IMR-90 (cell line): ENCODE results near the gene ACBD3. TPM values are rescaled to one million over a fixed set of nuclear protein-coding genes. Genes with fewer than 3 reads are reported as not detected.

Source experiments
- ATAC-seq: fragments of 200-7000 bp; cut with Tn5 transposase; 2 replicates; pipeline ENCODE4 v1.9.1; 2020; ENCODE audit warnings: low read depth, mild to moderate bottlenecking, moderate library complexity
- BruUV-seq: library from RNA; stranded (reverse); fragments of 400-500 nt; replicated peaks from 2 replicates; lab custom pipeline; 2021; lab: Mats Ljungman, UMichigan
- CTCF ChIA-PET: fragments of 300-600 bp; formaldehyde crosslinking; extraction: SDS; loops from one replicate; lab custom pipeline; 2021; ENCODE audit warnings: antibody characterized with exemption; lab: Yijun Ruan, JAX
- POLR2A ChIA-PET: fragments of 300-600 bp; sonication (Branson Sonifier 250); formaldehyde crosslinking; loops from one replicate; lab custom pipeline; 2022; ENCODE audit warnings: antibody characterized with exemption; ENCODE audit not compliant: unreplicated experiment; lab: Charles Lee
- DNase-seq: peaks from one replicate; pipeline ENCODE4 v3.0.0; 2013
- H2AFZ ChIP-seq: replicated peaks from 2 replicates; pipeline ENCODE3; 2013; ENCODE audit warnings: low read length, mild to moderate bottlenecking; ENCODE audit not compliant: poor library complexity
- H2AK5ac ChIP-seq: 2 replicates; pipeline ENCODE4 v1.6.1; 2013; ENCODE audit warnings: low read depth, low read length, inconsistent platforms
- H2AK9ac ChIP-seq: replicated peaks from 2 replicates; pipeline ENCODE3; 2013; ENCODE audit warnings: mild to moderate bottlenecking, low read depth, low read length, moderate library complexity; ENCODE audit not compliant: poor library complexity
- H2BK120ac ChIP-seq: 2 replicates; pipeline ENCODE4 v1.6.1; 2013; ENCODE audit warnings: low read depth, low read length, inconsistent platforms
- H2BK15ac ChIP-seq: 3 replicates; pipeline ENCODE4 v1.6.1; 2013; ENCODE audit warnings: low read depth, low read length, inconsistent platforms
- H2BK20ac ChIP-seq: 2 replicates; pipeline ENCODE4 v1.6.1; 2013; ENCODE audit warnings: low read depth, mild to moderate bottlenecking, inconsistent platforms, low read length, moderate library complexity
- H2BK5ac ChIP-seq: 2 replicates; pipeline ENCODE4 v1.6.1; 2013; ENCODE audit warnings: mild to moderate bottlenecking, low read depth, low read length, inconsistent platforms; ENCODE audit not compliant: poor library complexity, severe bottlenecking
- H3K14ac ChIP-seq: replicated peaks from 2 replicates; pipeline ENCODE4 v1.6.1; 2013; ENCODE audit warnings: low read depth, low read length, inconsistent platforms
- H3K18ac ChIP-seq: 2 replicates; pipeline ENCODE4 v1.6.1; 2013; ENCODE audit warnings: low read depth, low read length, control low read depth
- H3K23ac ChIP-seq: 2 replicates; pipeline ENCODE4 v1.6.1; 2013; ENCODE audit warnings: low read depth, low read length, inconsistent platforms
- H3K27ac ChIP-seq: 2 replicates; pipeline ENCODE4 v1.5.1; 2013; ENCODE audit warnings: mild to moderate bottlenecking, control low read depth, low read length; ENCODE audit not compliant: insufficient read depth
- H3K27me3 ChIP-seq: 2 replicates; pipeline ENCODE4 v1.6.1; 2013; ENCODE audit warnings: low read length; ENCODE audit not compliant: control insufficient read depth, insufficient read depth
- H3K36me3 ChIP-seq: 2 replicates; pipeline ENCODE4 v1.6.1; 2013; ENCODE audit warnings: low read length, mixed read lengths; ENCODE audit not compliant: control insufficient read depth, insufficient read depth
- H3K4ac ChIP-seq: 2 replicates; pipeline ENCODE4 v1.6.1; 2013; ENCODE audit warnings: low read depth, low read length, inconsistent platforms
- H3K4me1 ChIP-seq: 2 replicates; pipeline ENCODE4 v1.6.1; 2013; ENCODE audit warnings: low read length, mixed read lengths; ENCODE audit not compliant: control insufficient read depth, insufficient read depth
- H3K4me2 ChIP-seq: 2 replicates; pipeline ENCODE4 v1.6.1; 2013; ENCODE audit warnings: low read depth, mild to moderate bottlenecking, control low read depth, low read length, moderate library complexity
- H3K4me3 ChIP-seq: 2 replicates; pipeline ENCODE4 v1.5.1; 2013; ENCODE audit warnings: low read depth, mild to moderate bottlenecking, control low read depth, low read length, moderate library complexity; ENCODE audit not compliant: insufficient read depth
- H3K56ac ChIP-seq: 2 replicates; pipeline ENCODE4 v1.6.1; 2013; ENCODE audit warnings: low read length, inconsistent platforms; ENCODE audit not compliant: insufficient read depth; ENCODE audit errors: extremely low read depth
- H3K79me1 ChIP-seq, 2 experiments: 2 replicates each; pipeline ENCODE4 v1.6.1; 2013; ENCODE audit warnings: low read length in 2 of 2, inconsistent platforms in 1 of 2, low read depth in 1 of 2
- H3K9ac ChIP-seq: 2 replicates; pipeline ENCODE4 v1.6.1; 2013; ENCODE audit warnings: low read depth, low read length, control low read depth
- H3K9me1 ChIP-seq: 2 replicates; pipeline ENCODE4 v1.6.1; 2013; ENCODE audit warnings: low read length, inconsistent platforms; ENCODE audit not compliant: insufficient read depth
- H3K9me3 ChIP-seq: 2 replicates; pipeline ENCODE4 v1.6.1; 2013; ENCODE audit warnings: low read length; ENCODE audit not compliant: control insufficient read depth, insufficient read depth
- H4K20me1 ChIP-seq: 2 replicates; pipeline ENCODE4 v1.6.1; 2013; ENCODE audit warnings: low read length, inconsistent platforms; ENCODE audit not compliant: insufficient read depth
- H4K5ac ChIP-seq: 2 replicates; pipeline ENCODE4 v1.6.1; 2013; ENCODE audit warnings: mild to moderate bottlenecking, low read depth, low read length, control low read depth
- H4K8ac ChIP-seq, 2 experiments: 2 replicates each; pipeline ENCODE4 v1.6.1; 2013; ENCODE audit warnings: low read depth in 2 of 2, low read length in 2 of 2, control low read depth in 1 of 2, inconsistent platforms in 1 of 2
- H4K91ac ChIP-seq: 2 replicates; pipeline ENCODE4 v1.6.1; 2013; ENCODE audit warnings: low read depth, low read length, inconsistent platforms; ENCODE audit not compliant: insufficient read depth
- CHD1 ChIP-seq: IDR thresholded peaks from 2 replicates; pipeline ENCODE4 v1.6.1; 2012; ENCODE audit warnings: low read depth, low read length, improper control_type of control experiment
- FOS ChIP-seq: fragments of 150-350 bp; IDR thresholded peaks from 2 replicates; pipeline ENCODE4 v1.6.1; 2016; ENCODE audit warnings: low read depth, low read length
- MAZ ChIP-seq: IDR thresholded peaks from 2 replicates; pipeline ENCODE4 v1.6.1; 2012; ENCODE audit warnings: low read depth, mild to moderate bottlenecking, low read length, improper control_type of control experiment, moderate library complexity, borderline replicate concordance
- RAD21 ChIP-seq: IDR thresholded peaks from 2 replicates; pipeline ENCODE4 v1.6.1; 2012; ENCODE audit warnings: low read length, improper control_type of control experiment
- WGBS, 2 experiments: methylation state at CpG; one replicate each; pipeline versions ENCODE4 v1.1.5 to v1.1.7; 2013; ENCODE audit warnings: missing lambda C conversion rate in 2 of 2; ENCODE audit not compliant: insufficient read length in 1 of 2; ENCODE audit errors: extremely low coverage in 2 of 2; 5-methylcytosine and 5-hydroxymethylcytosine counted together
- dilution Hi-C: fragments of 300-500 bp; cut with HindIII; formaldehyde crosslinking; loops from one replicate; pipeline ENCODE4 v1.14.3; 2018; ENCODE audit warnings: low sequenced_read_pairs; ENCODE audit not compliant: unreplicated experiment
- in situ Hi-C: fragments of 300-500 bp; cut with MboI; formaldehyde crosslinking; loops from 3 replicates; pipeline ENCODE4 v1.14.3; 2019; ENCODE audit warnings: low sequenced_read_pairs, inconsistent platforms, mixed read lengths
- intact Hi-C: fragments of 100-400 bp; cut with micrococcal nuclease; formaldehyde crosslinking; loops from 2 replicates; pipeline ENCODE4 v1.10.0; 2022
- polyA plus RNA-seq, 3 experiments: library from polyadenylated mRNA; depleted of rRNA; stranded (reverse); fragments of >200 nt; gene quantifications; 2 replicates each; pipeline ENCODE4 v1.2.3, GENCODE V29; 2012; ENCODE audit warnings: low replicate concordance in 1 of 3
- total RNA-seq: library from RNA; depleted of rRNA; stranded (reverse); fragments of >200 nt; gene quantifications from 2 replicates; pipeline ENCODE4 v1.2.3, GENCODE V29; 2012

ACBD3 gene
- total and polyA plus RNA-seq, 2 of the 4 experiments (the other 2 are of a cell fraction) = 30.3 to 59.7 TPM

- WGBS, 2 experiments = 68% methylated on average over 13 of the region's 16 CpGs; no CpG with 5 or more reads in 1 of the 2 experiments
- no peaks in the 10 kb centered on the region; the same call in 1 of the 2 replicates for H4K20me1 ChIP-seq
- no peak overlapping the region for H2BK15ac ChIP-seq
- H3K9me3 ChIP-seq = peaks cover 2% of the 10 kb centered on the region; the same call in 1 of the 2 replicates
- DNase-seq = no peak
- no peak overlapping the region for H3K56ac ChIP-seq
- no peak overlapping the region for H4K91ac ChIP-seq
- no peak overlapping the region for H4K5ac ChIP-seq
- no peaks in the 10 kb centered on the region for H3K27me3 ChIP-seq
- H3K9me1 ChIP-seq = no peaks in the 10 kb centered on the region; the same call in 1 of the 2 replicates
- no peak overlapping the region for H3K4me2 ChIP-seq
- no peaks in the 10 kb centered on the region for H3K79me1 ChIP-seq
- H2AK5ac ChIP-seq = no peak overlapping the region
- no peak overlapping the region for H3K14ac ChIP-seq
- ATAC-seq = no peak
- no peak for TF ChIP-seq RAD21
- no peak for TF ChIP-seq FOS
- no peak for TF ChIP-seq CHD1
- TF ChIP-seq MAZ = no peak
- H3K4me3 ChIP-seq = no peak overlapping the region
- H2BK5ac ChIP-seq = no peak overlapping the region
- H3K4me1 ChIP-seq = no peaks in the 10 kb centered on the region
- ChIA-PET CTCF (interaction anchor here (1.2 kb wide), 1 partner anchor 9 kb away, joined by 5 read pairs; no protein-coding TSS in a partner anchor), POLR2A (interaction anchor here (0.6 kb wide), 1 partner anchor 782 kb away, joined by 5 read pairs; no protein-coding TSS in a partner anchor)
- no peak overlapping the region for H3K4ac ChIP-seq
- no peak overlapping the region for H2AK9ac ChIP-seq
- in situ Hi-C loops = no loop called here
- intact Hi-C loops = no loop called here
- no peak overlapping the region for H3K27ac ChIP-seq
- no TSS peak for BruUV-seq
- no peaks in the 10 kb centered on the region for H3K36me3 ChIP-seq
- H4K8ac ChIP-seq = no peak overlapping the region
- H2BK120ac ChIP-seq = no peak overlapping the region
- H2AFZ ChIP-seq = peak overlapping the region; percentile 29
- H3K9ac ChIP-seq = no peak overlapping the region
- no peak overlapping the region for H2BK20ac ChIP-seq
- dilution Hi-C loops = no loop called here
- no peak overlapping the region for H3K23ac ChIP-seq
- no peak overlapping the region for H3K18ac ChIP-seq
Observed at GRCh38 chr1:226134170-226135058, 52.1 kb downstream of the ACBD3 start.
